Measurements from ENCODE around the gene NEU3. TPM values are rescaled to one million over a fixed set of nuclear protein-coding genes. Genes with fewer than 3 reads are reported as not detected.

NEU3 gene
- total RNA-seq, 1 donor = 11.2 TPM

DNA sequence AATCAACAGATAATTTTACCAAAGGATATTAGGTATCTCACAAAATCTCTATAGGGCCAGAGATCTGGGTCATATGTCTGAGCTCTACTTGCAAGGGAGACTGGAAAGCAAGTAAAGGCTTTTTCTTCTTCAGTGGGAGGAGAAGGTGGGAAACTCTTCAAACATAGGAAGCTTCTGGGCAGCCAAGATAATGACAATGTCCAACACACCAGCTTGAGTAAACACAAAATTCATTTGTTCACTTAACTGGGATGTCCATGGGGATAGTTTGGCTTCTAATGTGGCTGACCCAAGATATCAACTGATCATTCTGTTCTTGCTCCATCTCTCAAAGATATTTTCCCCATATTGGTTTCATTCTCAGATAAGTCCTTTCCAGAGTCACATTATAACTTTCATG is 70.6 kb downstream of the NEU3 start:
- DNase-seq (ENCODE audit: low read depth) = no peak
- no peak overlapping the region for H3K4me3 ChIP-seq (ENCODE audit: low read depth, low read length)
- TF ChIP-seq, protein P1, sequence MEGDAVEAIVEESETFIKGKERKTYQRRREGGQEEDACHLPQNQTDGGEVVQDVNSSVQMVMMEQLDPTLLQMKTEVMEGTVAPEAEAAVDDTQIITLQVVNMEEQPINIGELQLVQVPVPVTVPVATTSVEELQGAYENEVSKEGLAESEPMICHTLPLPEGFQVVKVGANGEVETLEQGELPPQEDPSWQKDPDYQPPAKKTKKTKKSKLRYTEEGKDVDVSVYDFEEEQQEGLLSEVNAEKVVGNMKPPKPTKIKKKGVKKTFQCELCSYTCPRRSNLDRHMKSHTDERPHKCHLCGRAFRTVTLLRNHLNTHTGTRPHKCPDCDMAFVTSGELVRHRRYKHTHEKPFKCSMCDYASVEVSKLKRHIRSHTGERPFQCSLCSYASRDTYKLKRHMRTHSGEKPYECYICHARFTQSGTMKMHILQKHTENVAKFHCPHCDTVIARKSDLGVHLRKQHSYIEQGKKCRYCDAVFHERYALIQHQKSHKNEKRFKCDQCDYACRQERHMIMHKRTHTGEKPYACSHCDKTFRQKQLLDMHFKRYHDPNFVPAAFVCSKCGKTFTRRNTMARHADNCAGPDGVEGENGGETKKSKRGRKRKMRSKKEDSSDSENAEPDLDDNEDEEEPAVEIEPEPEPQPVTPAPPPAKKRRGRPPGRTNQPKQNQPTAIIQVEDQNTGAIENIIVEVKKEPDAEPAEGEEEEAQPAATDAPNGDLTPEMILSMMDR (IDR thresholded peaks at IDR 0.05; ENCODE audit: insufficient read depth, low read depth, low read length) = no peak

DNA sequence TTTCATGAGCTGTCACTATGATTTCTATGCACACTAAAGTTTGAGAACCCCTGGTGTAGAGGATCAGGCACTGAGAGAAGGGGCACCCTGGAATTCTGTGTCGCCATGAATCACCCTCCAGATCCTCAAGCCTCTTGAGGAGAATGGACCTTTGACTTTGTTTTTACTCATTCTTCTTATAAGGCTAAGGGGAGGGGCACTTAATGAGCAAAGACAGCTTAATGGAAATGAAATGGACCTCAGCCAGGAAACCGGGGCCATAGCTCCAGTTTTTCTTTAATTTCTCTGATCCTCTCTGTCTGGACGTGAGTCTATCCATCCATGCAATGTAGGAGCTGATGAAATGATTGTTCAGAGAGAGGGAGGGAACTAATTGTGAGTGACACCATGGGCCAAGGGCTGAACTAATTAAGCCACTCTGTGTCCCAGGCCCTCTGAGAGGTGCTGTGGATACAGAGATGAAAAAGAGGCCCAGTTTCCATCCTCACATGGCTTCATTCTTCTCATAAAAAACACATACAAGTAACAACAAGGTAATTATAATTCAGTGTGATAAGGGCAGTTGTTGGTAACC is 75.1 kb downstream of the NEU3 start:
- no peak for DNase-seq (ENCODE audit: low read depth)
- TF ChIP-seq, protein P1 (IDR thresholded peaks at IDR 0.05; ENCODE audit: insufficient read depth, low read depth, low read length) = no peak

DNA sequence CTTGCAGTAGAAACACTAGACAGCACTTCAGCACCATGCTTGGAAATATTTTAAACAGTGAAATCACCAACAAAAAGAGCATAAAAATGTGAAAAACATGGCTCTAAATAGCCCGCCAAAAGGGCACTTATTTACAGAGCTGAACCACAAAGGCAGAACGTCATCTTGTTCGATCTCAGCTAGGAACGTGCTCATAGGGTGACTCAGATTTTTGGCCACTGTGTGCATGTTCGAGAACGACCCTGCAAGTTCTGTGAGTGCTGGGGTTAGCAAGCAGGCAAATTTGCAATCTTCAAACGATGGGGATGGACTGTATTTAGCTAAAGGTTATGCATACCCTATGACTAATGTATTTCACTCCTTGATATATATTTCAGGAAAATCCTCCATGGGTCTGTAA is 77.3 kb downstream of the NEU3 start:
- DNase-seq (ENCODE audit: low read depth) = no peak
- H3K4me3 ChIP-seq (ENCODE audit: low read depth, low read length) = no peak overlapping the region
- TF ChIP-seq, protein P1 (IDR thresholded peaks at IDR 0.05; ENCODE audit: insufficient read depth, low read depth, low read length) = no peak

More for the DNA sequence above, 75.1 kb downstream of the NEU3 start:
- no peak overlapping the region for H3K4me3 ChIP-seq (ENCODE audit: low read depth, low read length)

Small RNA genes within 50 kb of the gene (small RNA-seq; reads per million reads assigned to genes)
- gene RNU6-216P = not detected

Other genes starting within 250 kb of the NEU3 start
- gene RNF169, start 240.1 kb upstream of the NEU3 start, total RNA-seq = 23.5 and 32.0 TPM in 2 replicates
- 7.8 and 9.7 TPM in 2 replicates for gene XRRA1, start 39.8 kb upstream of the NEU3 start, total RNA-seq
- gene SPCS2, start 39.7 kb upstream of the NEU3 start, total RNA-seq = 14.7 and 20.3 TPM in 2 replicates
- not detected in 2 replicates for gene OR2AT4, start 107.9 kb downstream of the NEU3 start, total RNA-seq
- gene SLCO2B1, start 162.2 kb downstream of the NEU3 start, total RNA-seq = under 0.01 TPM in 1 of 2 replicates, not detected in the other